ENCODE measurements around the gene COL15A1.
"Not testable (repeated sequence)": the region's sequence is repeated elsewhere in the genome, so short reads cannot be mapped to it uniquely, and the experiment has no call there.

COL15A1 gene

GRCh38 chr9:98994172-98995058 is 50.7 kb downstream of the COL15A1 start:
- DNase-seq (ENCODE audit: low read depth in 2 of 2), result no peak

GRCh38 chr9:98995059-98995671 is 51.5 kb downstream of the COL15A1 start:
- no peak for DNase-seq (ENCODE audit: low read depth in 2 of 2)

DNA sequence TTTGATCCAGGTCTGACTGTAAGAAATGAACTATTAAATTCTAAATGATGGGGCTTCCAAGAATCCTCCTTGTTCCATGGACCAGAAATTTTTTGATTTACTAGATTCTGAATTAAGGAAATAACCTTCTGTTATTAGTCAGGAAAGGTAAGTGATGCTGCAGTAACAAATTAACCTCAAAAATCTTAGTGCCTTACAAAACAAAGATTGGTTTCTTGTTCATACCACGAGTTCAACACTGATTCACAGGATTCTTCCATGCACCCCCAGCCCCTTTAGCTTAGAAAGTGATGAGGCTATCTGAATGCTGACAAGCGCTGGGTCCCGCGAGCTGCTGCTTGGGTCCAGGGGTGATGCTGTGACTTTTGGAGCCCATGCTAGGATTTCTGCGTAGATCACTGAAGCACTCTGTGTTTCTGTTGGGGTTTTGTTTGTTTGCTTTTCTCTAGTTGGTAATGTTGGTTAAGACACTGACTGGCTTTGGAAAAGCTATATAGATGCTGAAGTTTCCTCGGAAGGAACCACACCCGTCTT is 52.3 kb downstream of the COL15A1 start:
- no peak for DNase-seq (ENCODE audit: low read depth in 2 of 2)

- no peak for DNase-seq (ENCODE audit: low read depth in 2 of 2)
These were observed 53.9 kb downstream of the COL15A1 start for GRCh38 chr9:98997604-98998003.

DNA sequence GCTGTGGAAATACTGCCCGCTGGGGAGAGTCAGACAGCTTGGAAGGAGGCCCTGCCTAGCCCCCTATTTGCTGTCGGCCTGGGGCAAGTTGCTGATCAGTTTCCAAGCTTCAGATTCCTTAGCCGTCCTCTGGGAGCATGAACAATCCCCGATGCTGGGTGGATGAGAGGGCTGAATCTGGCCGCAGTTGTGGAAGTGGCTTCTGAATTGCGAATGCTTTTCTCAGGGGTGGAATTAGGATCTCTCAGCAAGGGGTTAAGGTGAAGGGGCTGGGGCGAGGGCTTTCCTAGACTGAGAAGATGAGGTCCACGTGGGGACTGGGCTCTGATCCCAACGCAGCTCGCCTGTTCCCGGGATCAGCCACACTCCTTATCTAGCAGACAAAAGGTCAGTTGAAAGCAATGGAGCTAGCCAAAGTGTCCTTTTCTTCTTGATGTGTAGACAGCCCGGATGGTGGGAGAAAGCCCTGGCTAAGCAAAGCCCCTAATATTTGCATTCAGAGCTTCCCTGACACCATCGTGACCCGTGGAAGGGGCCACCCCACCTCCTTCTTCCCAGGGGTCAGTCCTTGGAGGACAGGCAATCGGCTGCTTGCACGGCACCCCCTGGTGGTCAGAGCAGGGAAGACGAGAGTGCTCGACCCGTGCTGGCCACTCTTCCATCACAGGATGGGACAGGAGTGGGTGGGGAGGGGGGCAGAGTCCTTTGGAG is 54.9 kb downstream of the COL15A1 start:
- DNase-seq (ENCODE audit: low read depth in 2 of 2), result peak; percentile 58 to 66

DNA sequence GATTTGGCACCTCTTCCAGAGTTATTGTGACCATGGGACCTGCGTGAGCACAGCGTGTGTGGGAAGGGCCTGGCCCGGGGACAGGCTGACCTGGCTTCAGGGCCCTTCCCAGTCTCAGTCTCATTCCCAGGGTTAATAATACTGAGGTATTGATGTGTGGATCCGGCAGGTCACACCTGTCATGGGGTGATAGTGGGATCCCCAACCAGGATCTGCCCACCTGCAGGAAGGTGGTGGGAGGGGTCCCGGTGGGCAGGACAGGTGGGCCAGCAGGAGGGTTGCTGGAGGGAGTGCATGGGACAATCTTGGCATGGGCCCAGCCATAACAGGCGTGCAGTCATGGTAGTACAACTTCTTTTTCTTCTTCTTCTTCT is 55.4 kb downstream of the COL15A1 start:
- DNase-seq (ENCODE audit: low read depth in 2 of 2), result no peak

- peak; percentile 50 to 57 for DNase-seq (ENCODE audit: low read depth in 2 of 2)
These were observed 57.0 kb downstream of the COL15A1 start for GRCh38 chr9:99000476-99001395.

- no peak for DNase-seq (ENCODE audit: low read depth in 2 of 2)
These were observed 58.2 kb downstream of the COL15A1 start for GRCh38 chr9:99001892-99002291.

DNA sequence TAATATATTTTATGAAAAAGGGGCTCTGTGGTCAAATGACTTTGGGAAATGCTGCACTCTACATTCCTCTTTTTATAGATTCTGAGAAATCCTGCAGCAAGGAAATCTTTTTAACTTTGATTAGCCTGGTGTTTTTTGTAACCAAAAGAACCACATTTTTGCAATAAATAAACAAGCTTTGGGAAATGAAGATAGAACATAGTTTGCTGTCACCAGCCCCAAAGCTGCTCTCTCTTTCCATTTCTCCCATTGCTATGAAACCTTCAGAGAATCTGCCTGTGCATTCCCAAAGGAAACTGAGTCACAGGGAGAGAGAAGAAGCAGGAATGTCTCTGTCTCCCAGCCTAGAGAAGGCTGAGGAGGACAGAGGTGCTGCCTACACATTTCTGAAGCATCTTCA is 59.0 kb downstream of the COL15A1 start:
- peak; percentile 39 to 46 for DNase-seq (ENCODE audit: low read depth in 2 of 2)

GRCh38 chr9:99003308-99003707 is 59.6 kb downstream of the COL15A1 start:
- no peak for DNase-seq (ENCODE audit: low read depth in 2 of 2)

GRCh38 chr9:99004115-99004514 is 60.4 kb downstream of the COL15A1 start:
- DNase-seq (ENCODE audit: low read depth in 2 of 2), result no peak

DNA sequence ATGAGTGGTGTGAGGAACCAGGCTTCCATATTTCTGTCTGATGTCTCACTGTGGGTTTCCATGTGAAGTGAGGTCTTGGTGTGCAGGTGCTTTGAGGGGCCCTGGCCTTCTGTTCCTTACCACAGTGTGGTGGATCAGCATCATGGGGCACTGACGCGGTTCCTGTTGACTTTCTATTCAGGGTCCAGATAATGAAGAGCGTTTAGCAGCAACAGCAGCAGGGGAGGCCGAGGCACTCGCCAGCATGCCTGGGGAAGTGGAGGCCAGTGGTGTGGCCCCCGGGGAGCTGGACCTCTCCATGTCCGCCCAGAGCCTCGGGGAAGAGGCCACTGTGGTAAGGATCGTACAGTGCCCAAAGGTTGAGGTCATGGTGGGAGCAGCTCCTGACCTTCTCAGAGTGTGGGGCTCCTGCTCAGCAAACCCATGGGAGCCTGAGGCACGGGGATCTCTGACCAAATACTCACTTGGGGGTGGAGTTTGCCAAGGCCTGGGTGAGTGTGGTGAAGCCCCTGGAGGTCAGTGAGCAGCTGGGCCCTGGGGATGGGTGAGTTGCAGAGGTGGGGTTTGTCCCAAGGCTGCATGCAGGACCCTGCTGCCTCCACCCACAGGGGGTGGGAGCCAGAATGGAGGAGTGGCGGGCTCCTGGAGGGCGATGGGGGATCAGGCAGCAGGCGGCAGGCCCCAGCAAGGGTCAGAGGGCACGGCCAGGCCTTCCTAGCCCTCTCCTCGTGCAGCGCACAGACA is 61.2 kb downstream of the COL15A1 start:
- no peak for DNase-seq (ENCODE audit: low read depth in 2 of 2)

GRCh38 chr9:99005651-99006050 is 61.9 kb downstream of the COL15A1 start:
- no peak for DNase-seq (ENCODE audit: low read depth in 2 of 2)

DNA sequence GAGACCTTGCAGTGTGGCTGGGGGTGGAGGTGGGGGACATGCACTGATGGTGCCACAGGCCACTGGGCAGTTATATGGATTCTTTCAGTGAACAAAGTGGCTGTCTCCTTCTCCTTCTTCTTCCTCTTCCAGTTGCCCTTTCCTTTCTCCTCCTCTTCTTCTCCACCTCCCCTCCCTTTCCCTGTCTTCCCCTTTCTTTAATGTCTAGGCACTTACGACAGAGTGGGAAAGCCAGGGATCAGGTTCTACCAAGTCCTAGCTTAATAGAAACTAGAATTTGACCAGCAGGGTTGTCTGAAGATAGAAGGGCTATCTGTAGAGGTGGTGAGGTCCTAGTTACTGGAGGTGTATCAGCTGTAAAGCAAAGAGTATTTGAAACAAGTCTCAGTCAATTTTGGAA is 62.8 kb downstream of the COL15A1 start:
- no peak for DNase-seq (ENCODE audit: low read depth in 2 of 2)

GRCh38 chr9:99006979-99007378 is 63.3 kb downstream of the COL15A1 start:
- DNase-seq (ENCODE audit: low read depth in 2 of 2), result no peak

DNA sequence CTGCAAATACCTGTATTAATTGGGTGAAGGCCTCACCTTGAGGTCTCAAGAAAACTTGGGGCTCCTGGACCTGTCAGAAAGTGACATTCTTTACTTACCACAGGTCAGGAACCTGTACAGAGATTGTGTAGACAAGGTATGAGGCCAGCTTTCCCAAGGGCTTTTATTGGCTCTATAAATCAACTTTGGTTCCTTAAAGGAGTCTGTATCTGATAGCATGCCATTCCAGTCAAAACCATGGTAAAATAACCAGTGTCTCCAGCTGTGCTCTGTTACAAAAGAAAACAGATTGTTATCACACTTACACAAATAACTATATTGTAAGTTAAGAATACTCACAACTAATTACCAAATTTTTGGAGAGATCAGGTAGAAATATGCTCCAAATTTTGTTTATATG is 64.5 kb downstream of the COL15A1 start:
- DNase-seq (ENCODE audit: low read depth in 2 of 2), result no peak

GRCh38 chr9:99010393-99010792 is 66.7 kb downstream of the COL15A1 start:
- DNase-seq (ENCODE audit: low read depth in 2 of 2), result not testable (repeated sequence)

GRCh38 chr9:99011161-99011709 is 67.5 kb downstream of the COL15A1 start:
- DNase-seq (ENCODE audit: low read depth in 2 of 2), result no peak

GRCh38 chr9:99012957-99013512 is 69.3 kb downstream of the COL15A1 start:
- no peak for DNase-seq (ENCODE audit: low read depth in 2 of 2)

- no peak for DNase-seq (ENCODE audit: low read depth in 2 of 2)
These were observed 69.8 kb downstream of the COL15A1 start for GRCh38 chr9:99013550-99013949.
